Measurements from ENCODE around the gene CLN6. TPM values are rescaled to one million over a fixed set of nuclear protein-coding genes. Genes with fewer than 3 reads are reported as not detected.
"Not testable (repeated sequence)": the region's sequence is repeated elsewhere in the genome, so short reads cannot be mapped to it uniquely, and the experiment has no call there.

CLN6 gene
- total RNA-seq, 1 donor from 2014 or later = 29.0 TPM

DNA sequence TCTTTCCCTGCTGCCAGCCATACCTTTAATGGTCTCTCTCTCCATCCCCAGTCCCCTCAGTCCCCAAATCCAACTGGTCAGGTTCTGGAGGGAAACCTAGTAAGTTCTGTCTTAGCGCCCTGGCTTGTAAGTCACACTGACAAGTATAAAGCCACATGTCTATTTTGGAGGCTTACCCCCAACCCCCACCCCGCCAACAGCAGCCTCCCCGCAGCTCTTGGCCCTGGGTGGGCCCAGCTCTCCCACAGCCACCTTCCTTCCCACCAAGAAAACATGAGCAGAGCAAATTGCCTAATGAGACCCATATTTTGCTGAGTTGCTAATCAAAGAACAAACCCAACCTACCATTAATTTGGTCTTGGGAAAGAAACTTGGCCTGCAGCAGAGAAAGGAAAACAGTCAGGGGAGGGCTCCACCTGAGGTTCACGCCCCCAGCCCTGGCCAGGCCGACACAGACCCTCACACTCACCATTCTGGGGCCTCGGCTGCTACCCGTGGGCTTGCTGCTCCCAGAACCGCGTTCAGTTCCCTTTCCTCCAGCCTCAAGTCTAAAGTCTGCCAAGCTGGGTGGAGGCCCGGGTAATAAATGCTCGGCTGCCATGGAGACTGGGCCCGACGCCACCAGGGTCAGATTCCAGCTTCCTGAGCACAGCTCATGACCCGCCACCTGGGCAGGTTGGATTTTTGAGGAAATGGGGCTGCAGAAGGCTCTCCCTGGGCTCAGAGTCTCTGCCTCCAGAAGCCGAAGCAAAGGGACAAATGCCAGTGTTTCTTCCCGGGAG lies 24.6 kb downstream of the CLN6 start, which contains the start of gene CALML4:
Gene CALML4, minus strand, starts transcription at position 557 of the 782 bp plus-strand sequence. Its CDS starts 85 bp downstream, at position 472.
- TF ChIP-seq, protein P1, sequence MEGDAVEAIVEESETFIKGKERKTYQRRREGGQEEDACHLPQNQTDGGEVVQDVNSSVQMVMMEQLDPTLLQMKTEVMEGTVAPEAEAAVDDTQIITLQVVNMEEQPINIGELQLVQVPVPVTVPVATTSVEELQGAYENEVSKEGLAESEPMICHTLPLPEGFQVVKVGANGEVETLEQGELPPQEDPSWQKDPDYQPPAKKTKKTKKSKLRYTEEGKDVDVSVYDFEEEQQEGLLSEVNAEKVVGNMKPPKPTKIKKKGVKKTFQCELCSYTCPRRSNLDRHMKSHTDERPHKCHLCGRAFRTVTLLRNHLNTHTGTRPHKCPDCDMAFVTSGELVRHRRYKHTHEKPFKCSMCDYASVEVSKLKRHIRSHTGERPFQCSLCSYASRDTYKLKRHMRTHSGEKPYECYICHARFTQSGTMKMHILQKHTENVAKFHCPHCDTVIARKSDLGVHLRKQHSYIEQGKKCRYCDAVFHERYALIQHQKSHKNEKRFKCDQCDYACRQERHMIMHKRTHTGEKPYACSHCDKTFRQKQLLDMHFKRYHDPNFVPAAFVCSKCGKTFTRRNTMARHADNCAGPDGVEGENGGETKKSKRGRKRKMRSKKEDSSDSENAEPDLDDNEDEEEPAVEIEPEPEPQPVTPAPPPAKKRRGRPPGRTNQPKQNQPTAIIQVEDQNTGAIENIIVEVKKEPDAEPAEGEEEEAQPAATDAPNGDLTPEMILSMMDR (IDR thresholded peaks at IDR 0.05; ENCODE audit: insufficient read depth, low read length, poor library complexity, severe bottlenecking) = no peak
- Histone ChIP-seq H3K27me3 (ENCODE audit: control insufficient read depth, insufficient read depth, low read length) (no peaks in the 10 kb centered on the region), H3K36me3 (ENCODE audit: control insufficient read depth, insufficient read depth, low read length) (peaks cover 1% of the 10 kb centered on the region), H3K4me3 (ENCODE audit: low read depth, low read length) (no peak within 1 kb of the TSS)
- no peak for DNase-seq (ENCODE audit: low read depth)

DNA sequence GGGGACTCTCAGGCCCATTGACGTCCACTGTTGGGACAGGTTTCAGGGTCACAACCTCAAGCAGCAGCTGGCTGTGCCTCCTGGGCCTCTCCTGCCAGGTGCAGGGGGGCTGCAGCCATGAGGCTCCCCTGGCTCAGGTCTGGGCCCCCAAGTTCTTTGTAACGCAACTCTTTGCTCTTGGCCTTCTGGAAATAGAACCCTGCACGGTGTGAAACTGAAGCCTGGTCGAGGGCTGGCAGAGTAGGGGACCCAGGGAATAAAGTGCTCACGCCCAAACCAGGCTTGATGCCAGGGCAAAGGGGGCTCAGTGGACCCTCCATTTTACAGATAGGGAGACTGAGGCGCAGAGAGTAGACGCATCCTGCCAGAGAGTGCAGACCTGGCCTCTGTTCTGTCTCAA lies 25.2 kb downstream of the CLN6 start:
- TF ChIP-seq, protein P1 (IDR thresholded peaks at IDR 0.05; ENCODE audit: insufficient read depth, low read length, poor library complexity, severe bottlenecking) = no peak
- no peak for DNase-seq (ENCODE audit: low read depth)
- Histone ChIP-seq H3K36me3 (ENCODE audit: control insufficient read depth, insufficient read depth, low read length) (peaks cover 1% of the 10 kb centered on the region), H3K4me3 (ENCODE audit: low read depth, low read length) (no peak overlapping the region), H3K27me3 (ENCODE audit: control insufficient read depth, insufficient read depth, low read length) (no peaks in the 10 kb centered on the region)

DNA sequence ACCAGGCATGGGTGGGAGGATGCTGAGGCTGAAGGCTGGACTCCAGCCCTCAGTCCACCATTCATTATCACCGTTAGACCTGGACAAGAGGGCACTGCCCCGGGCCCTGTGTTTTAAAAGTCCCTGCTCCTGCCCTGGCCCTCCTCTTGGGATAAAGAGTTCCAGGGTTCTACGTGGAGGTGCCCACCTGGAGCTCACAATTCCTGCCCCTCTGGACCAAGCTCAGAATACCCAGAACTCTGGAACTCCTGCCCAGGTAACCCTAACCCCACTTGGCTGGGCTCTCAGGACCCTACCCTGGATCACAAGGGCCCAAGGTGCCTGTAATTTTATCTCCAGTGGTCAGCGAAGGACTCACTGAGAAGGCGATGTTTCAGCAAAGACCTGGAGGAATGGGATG lies 25.6 kb downstream of the CLN6 start:
- Histone ChIP-seq H3K4me3 (ENCODE audit: low read depth, low read length) (no peak overlapping the region), H3K27me3 (ENCODE audit: control insufficient read depth, insufficient read depth, low read length) (no peaks in the 10 kb centered on the region), H3K36me3 (ENCODE audit: control insufficient read depth, insufficient read depth, low read length) (peaks cover 1% of the 10 kb centered on the region)
- TF ChIP-seq, protein P1 (IDR thresholded peaks at IDR 0.05; ENCODE audit: insufficient read depth, low read length, poor library complexity, severe bottlenecking) = no peak
- no peak for DNase-seq (ENCODE audit: low read depth)

DNA sequence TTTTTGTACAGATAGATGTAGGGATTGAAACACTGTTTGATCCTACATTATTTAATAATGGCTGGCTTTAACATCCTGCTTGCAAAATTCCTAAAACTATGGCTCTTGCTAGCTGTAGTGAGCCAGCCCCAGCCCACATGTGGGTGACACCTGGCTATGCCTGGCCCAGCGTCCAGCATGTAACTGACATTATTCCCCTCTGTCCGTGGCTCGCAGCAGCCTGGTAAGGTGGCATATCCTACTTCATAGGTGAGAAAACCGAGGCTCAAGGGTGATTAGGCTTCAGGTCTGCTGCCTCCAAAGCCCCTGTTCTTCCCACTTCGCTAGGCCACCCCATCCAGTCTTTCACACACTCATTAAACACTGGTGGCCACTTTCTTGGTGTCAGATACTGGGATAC lies 26.0 kb downstream of the CLN6 start:
- no peak for DNase-seq (ENCODE audit: low read depth)
- Histone ChIP-seq H3K27me3 (ENCODE audit: control insufficient read depth, insufficient read depth, low read length) (no peaks in the 10 kb centered on the region), H3K4me3 (ENCODE audit: low read depth, low read length) (no peak overlapping the region), H3K36me3 (ENCODE audit: control insufficient read depth, insufficient read depth, low read length) (peaks cover 1% of the 10 kb centered on the region)
- TF ChIP-seq, protein P1 (IDR thresholded peaks at IDR 0.05; ENCODE audit: insufficient read depth, low read length, poor library complexity, severe bottlenecking) = no peak

- not testable (repeated sequence) for H3K4me3 ChIP-seq (ENCODE audit: low read depth, low read length); DNase-seq (ENCODE audit: low read depth); H3K36me3 ChIP-seq (ENCODE audit: control insufficient read depth, insufficient read depth, low read length); H3K27me3 ChIP-seq (ENCODE audit: control insufficient read depth, insufficient read depth, low read length)
These were observed 26.5 kb downstream of the CLN6 start for GRCh38 chr15:68202994-68203393.

- H3K27me3 ChIP-seq (ENCODE audit: control insufficient read depth, insufficient read depth, low read length) = no peaks in the 10 kb centered on the region
- H3K4me3 ChIP-seq (ENCODE audit: low read depth, low read length) = no peak overlapping the region
- no peak for DNase-seq (ENCODE audit: low read depth)
- TF ChIP-seq, protein P1 (IDR thresholded peaks at IDR 0.05; ENCODE audit: insufficient read depth, low read length, poor library complexity, severe bottlenecking) = no peak
- H3K36me3 ChIP-seq (ENCODE audit: control insufficient read depth, insufficient read depth, low read length) = no peaks in the 10 kb centered on the region
These were observed 27.7 kb downstream of the CLN6 start for GRCh38 chr15:68201879-68202261.
